OCI-LY7 (cell line): Measurements from ENCODE around the gene GPHN. TPM values are rescaled to one million over a fixed set of nuclear protein-coding genes. Genes with fewer than 3 reads are reported as not detected.

ENCODE experiments used
- BruUV-seq: library from RNA; stranded (reverse); fragments of 400-500 nt; replicated peaks from 2 replicates; lab custom pipeline; 2021; lab: Mats Ljungman, UMichigan
- CTCF ChIA-PET: fragments of 300-600 bp; sonication (Branson Sonifier 250); formaldehyde crosslinking; loops from one replicate; lab custom pipeline; 2022; ENCODE audit warnings: antibody characterized with exemption; ENCODE audit not compliant: unreplicated experiment; lab: Charles Lee
- POLR2A ChIA-PET: fragments of 300-600 bp; sonication (Branson Sonifier 250); formaldehyde crosslinking; loops from one replicate; lab custom pipeline; 2022; ENCODE audit warnings: antibody characterized with exemption; lab: Charles Lee
- DNase-seq: peaks from one replicate; pipeline ENCODE4 v3.0.0-alpha.2; 2015; ENCODE audit warnings: low spot score
- H2AFZ ChIP-seq: fragments of 200-600 bp; sonication (generic), shearing (Covaris generic); 2 replicates; pipeline ENCODE4 v1.6.1; 2014; ENCODE audit warnings: mild to moderate bottlenecking, antibody characterized with exemption, low read length, moderate library complexity
- H3K27ac ChIP-seq: fragments of 200-600 bp; sonication (generic); 2 replicates; pipeline ENCODE4 v1.5.1; 2014; ENCODE audit warnings: mixed run types, low read depth, mild to moderate bottlenecking, moderate library complexity, low read length, inconsistent platforms; ENCODE audit not compliant: poor library complexity, severe bottlenecking
- H3K36me3 ChIP-seq: fragments of 200-600 bp; sonication (generic); 2 replicates; pipeline ENCODE4 v1.6.1; 2014; ENCODE audit warnings: mild to moderate bottlenecking, antibody characterized with exemption, low read length, moderate library complexity, mixed read lengths; ENCODE audit not compliant: insufficient read depth
- H3K4me1 ChIP-seq: fragments of 200-600 bp; sonication (generic); 2 replicates; pipeline ENCODE4 v1.5.1; 2014; ENCODE audit warnings: mild to moderate bottlenecking, low read length; ENCODE audit not compliant: insufficient read depth, poor library complexity, severe bottlenecking
- H3K4me2 ChIP-seq: fragments of 200-600 bp; sonication (generic); 2 replicates; pipeline ENCODE4 v1.6.1; 2014; ENCODE audit warnings: mild to moderate bottlenecking, low read length
- H3K4me3 ChIP-seq: fragments of 200-600 bp; sonication (generic); 2 replicates; pipeline ENCODE4 v1.5.1; 2014; ENCODE audit warnings: mild to moderate bottlenecking, low read depth, low read length; ENCODE audit not compliant: poor library complexity, severe bottlenecking
- H3K79me2 ChIP-seq: fragments of 200-600 bp; sonication (generic); 2 replicates; pipeline ENCODE4 v1.6.1; 2016; ENCODE audit warnings: low read depth, mild to moderate bottlenecking, low read length, moderate library complexity, mixed read lengths; ENCODE audit not compliant: insufficient read depth
- H3K9me2 ChIP-seq: fragments of 200-600 bp; sonication (generic); 2 replicates; pipeline ENCODE4 v1.6.1; 2016; ENCODE audit warnings: mild to moderate bottlenecking, low read length, mixed read lengths; ENCODE audit not compliant: insufficient read depth
- H3K9me3 ChIP-seq: fragments of 200-600 bp; sonication (generic); 2 replicates; pipeline ENCODE4 v1.6.1; 2014; ENCODE audit warnings: mild to moderate bottlenecking, mixed run types, low read length, mixed read lengths
- H4K20me1 ChIP-seq: fragments of 200-600 bp; sonication (generic); 2 replicates; pipeline ENCODE4 v1.6.1; 2014; ENCODE audit warnings: mild to moderate bottlenecking, antibody characterized with exemption, low read length, moderate library complexity, mixed read lengths; ENCODE audit not compliant: insufficient read depth
- EZH2phosphoT487 ChIP-seq: fragments of 200-600 bp; sonication (generic); IDR thresholded peaks from 2 replicates; pipeline ENCODE4 v1.6.1; 2018; ENCODE audit warnings: low read depth, borderline replicate concordance, mild to moderate bottlenecking, mixed run types, antibody characterized with exemption, low read length, moderate library complexity, mixed read lengths
- intact Hi-C: fragments of 100-400 bp; cut with micrococcal nuclease; formaldehyde crosslinking; loops from one replicate; pipeline ENCODE4 v1.10.0; 2022; ENCODE audit not compliant: unreplicated experiment
- total RNA-seq, 2 experiments: library from RNA; depleted of rRNA in 1 of 2; stranded (reverse); fragments of >200 nt in 1 of 2; shearing (Covaris generic) in 1 of 2; gene quantifications; 2 replicates each; pipeline ENCODE4 v1.2.3, GENCODE V29; 2014 to 2022
- TF ChIP-seq, protein P1 (sequence below): fragments of 200-600 bp; sonication (generic); conservative IDR thresholded peaks from 2 replicates; pipeline ENCODE4 v1.5.1; 2014; ENCODE audit warnings: mild to moderate bottlenecking, antibody characterized with exemption, low read length, moderate library complexity, mixed read lengths

The GPHN gene
- total RNA-seq, 2 experiments from 2014 or later = not detected

DNA sequence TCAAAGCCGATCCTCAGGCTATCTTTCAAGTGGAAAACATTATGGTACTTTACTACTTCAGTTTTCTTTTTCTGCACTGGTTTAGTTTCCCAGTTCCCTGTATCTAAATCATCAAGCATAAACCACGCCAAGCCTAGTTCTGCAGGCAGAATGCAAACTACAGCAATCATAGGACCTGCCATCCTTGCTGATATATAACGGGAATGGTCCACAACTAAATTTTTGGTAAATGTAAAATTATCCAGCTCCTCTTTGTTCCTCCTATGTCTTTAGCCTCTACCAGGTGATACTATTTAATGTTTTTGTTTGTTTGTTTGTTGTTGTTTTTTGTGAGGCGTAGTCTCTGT is 714.0 kb downstream of the GPHN start:
- no peaks in the 10 kb centered on the region for H3K9me3 ChIP-seq
- no peak for DNase-seq
- H2AFZ ChIP-seq = no peak overlapping the region
- H3K4me1 ChIP-seq = no peaks in the 10 kb centered on the region
- TF ChIP-seq EZH2phosphoT487 = no peak
- TF ChIP-seq, protein P1, sequence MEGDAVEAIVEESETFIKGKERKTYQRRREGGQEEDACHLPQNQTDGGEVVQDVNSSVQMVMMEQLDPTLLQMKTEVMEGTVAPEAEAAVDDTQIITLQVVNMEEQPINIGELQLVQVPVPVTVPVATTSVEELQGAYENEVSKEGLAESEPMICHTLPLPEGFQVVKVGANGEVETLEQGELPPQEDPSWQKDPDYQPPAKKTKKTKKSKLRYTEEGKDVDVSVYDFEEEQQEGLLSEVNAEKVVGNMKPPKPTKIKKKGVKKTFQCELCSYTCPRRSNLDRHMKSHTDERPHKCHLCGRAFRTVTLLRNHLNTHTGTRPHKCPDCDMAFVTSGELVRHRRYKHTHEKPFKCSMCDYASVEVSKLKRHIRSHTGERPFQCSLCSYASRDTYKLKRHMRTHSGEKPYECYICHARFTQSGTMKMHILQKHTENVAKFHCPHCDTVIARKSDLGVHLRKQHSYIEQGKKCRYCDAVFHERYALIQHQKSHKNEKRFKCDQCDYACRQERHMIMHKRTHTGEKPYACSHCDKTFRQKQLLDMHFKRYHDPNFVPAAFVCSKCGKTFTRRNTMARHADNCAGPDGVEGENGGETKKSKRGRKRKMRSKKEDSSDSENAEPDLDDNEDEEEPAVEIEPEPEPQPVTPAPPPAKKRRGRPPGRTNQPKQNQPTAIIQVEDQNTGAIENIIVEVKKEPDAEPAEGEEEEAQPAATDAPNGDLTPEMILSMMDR = no peak
- CTCF ChIA-PET = no interaction called here
- H3K4me3 ChIP-seq = no peak overlapping the region
- no peaks in the 10 kb centered on the region for H3K9me2 ChIP-seq
- POLR2A ChIA-PET = no interaction called here
- no peaks in the 10 kb centered on the region for H3K79me2 ChIP-seq
- no peak overlapping the region for H3K4me2 ChIP-seq
- no peak overlapping the region for H3K27ac ChIP-seq
- H3K36me3 ChIP-seq = no peaks in the 10 kb centered on the region
- BruUV-seq = no TSS peak
- no peaks in the 10 kb centered on the region for H4K20me1 ChIP-seq
- intact Hi-C loops = no loop called here

DNA sequence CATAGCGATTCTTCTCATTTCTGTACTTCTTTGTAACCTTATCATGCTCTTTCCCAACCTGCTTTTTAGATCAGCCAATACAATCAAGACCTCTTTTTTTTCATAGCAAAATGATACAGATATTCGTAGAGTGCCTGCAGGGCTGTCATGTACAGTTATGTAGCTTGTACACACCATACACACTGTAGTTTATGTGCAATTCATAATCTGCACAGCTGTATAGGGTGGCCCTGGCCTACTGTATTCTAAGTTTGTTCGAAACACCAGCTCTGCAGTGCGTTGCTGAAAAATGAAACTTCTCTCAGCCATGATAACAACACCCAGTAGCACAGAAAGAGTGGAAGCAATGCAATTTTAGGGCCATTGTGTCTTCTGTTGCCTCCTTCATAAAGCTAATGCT is 717.6 kb downstream of the GPHN start:
- Histone ChIP-seq H3K4me2 (no peak overlapping the region), H3K79me2 (no peaks in the 10 kb centered on the region), H3K9me3 (no peaks in the 10 kb centered on the region), H3K4me3 (no peak overlapping the region), H3K27ac (no peak overlapping the region), H3K36me3 (no peaks in the 10 kb centered on the region), H3K4me1 (no peaks in the 10 kb centered on the region), H4K20me1 (no peaks in the 10 kb centered on the region), H2AFZ (no peak overlapping the region), H3K9me2 (no peaks in the 10 kb centered on the region)
- no peak for DNase-seq
- no TSS peak for BruUV-seq
- ChIA-PET POLR2A (interaction anchor here (1.4 kb wide), 1 partner anchor 17 kb away, joined by 3 read pairs; no protein-coding TSS in a partner anchor), CTCF (no interaction called here)
- intact Hi-C loops = no loop called here
- TF ChIP-seq, protein P1 = no peak
- no peak for TF ChIP-seq EZH2phosphoT487

DNA sequence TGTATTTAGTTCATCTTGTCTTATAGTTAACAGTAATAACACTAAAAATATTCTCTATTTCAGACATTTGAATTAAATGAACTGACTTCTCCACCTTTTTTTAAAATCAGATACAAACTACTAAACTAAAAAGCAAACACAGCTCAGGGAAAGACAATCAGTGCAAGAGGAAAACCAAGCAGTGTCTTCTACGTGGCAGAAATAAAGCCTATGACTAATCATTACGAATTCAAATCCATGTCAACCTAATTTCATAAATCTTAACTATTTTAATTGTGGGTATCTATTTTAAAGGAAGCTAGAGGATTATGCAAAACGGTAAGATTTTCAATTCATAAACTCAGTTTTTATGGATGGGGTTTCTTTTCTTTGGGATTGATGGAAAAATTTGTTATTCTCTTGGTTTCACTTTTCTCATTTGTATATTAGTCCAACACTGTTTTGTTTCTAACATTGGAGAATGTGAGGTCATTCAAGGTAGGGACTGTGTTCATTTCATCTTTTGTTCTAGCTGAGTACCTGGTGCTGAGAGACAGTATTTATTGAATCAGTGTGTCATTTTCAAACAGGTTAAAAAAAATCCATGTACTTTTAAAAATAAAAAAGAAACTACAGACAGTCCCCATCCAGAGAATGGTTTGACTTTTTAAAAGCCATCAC is 720.5 kb downstream of the GPHN start:
- Histone ChIP-seq H3K4me2 (no peak overlapping the region), H3K27ac (no peak overlapping the region), H3K79me2 (no peaks in the 10 kb centered on the region), H3K4me1 (no peaks in the 10 kb centered on the region), H3K9me3 (no peaks in the 10 kb centered on the region), H4K20me1 (no peaks in the 10 kb centered on the region), H3K4me3 (no peak overlapping the region), H2AFZ (no peak overlapping the region), H3K9me2 (no peaks in the 10 kb centered on the region), H3K36me3 (no peaks in the 10 kb centered on the region)
- DNase-seq = no peak
- POLR2A ChIA-PET = no interaction called here
- BruUV-seq = no TSS peak
- no peak for TF ChIP-seq EZH2phosphoT487
- TF ChIP-seq, protein P1 = no peak
- CTCF ChIA-PET = no interaction called here
- intact Hi-C loops = no loop called here
